HFF-Myc (cell line): ENCODE data around the gene PEX26.
"Not testable (repeated sequence)": the region's sequence is repeated elsewhere in the genome, so short reads cannot be mapped to it uniquely, and the experiment has no call there.

Experiments used
- DNase-seq: peaks from one replicate; pipeline ENCODE4 v3.0.0-alpha.2; 2011; ENCODE audit warnings: low read depth; ENCODE audit errors: extremely low read depth
- H3K4me3 ChIP-seq: replicated peaks from 2 replicates; pipeline ENCODE4 v1.5.1; 2011; ENCODE audit warnings: low read depth, mild to moderate bottlenecking, control low read depth, low read length
- CTCF ChIP-seq: IDR thresholded peaks from 2 replicates; pipeline ENCODE4 v1.5.1; 2012; ENCODE audit warnings: mild to moderate bottlenecking, low read depth, low read length, control low read depth; ENCODE audit errors: missing control alignments

Gene PEX26

GRCh38 chr22:18130699-18131429 lies 53.1 kb downstream of the PEX26 start:
- no peak for TF ChIP-seq CTCF
- H3K4me3 ChIP-seq, result no peak overlapping the region
- DNase-seq, result no peak

GRCh38 chr22:18133452-18133851 lies 55.7 kb downstream of the PEX26 start:
- TF ChIP-seq CTCF, result no peak
- H3K4me3 ChIP-seq, result no peak overlapping the region
- no peak for DNase-seq

GRCh38 chr22:18136563-18137320 lies 59.0 kb downstream of the PEX26 start:
- TF ChIP-seq CTCF, result no peak
- DNase-seq, result no peak
- no peak overlapping the region for H3K4me3 ChIP-seq

- H3K4me3 ChIP-seq, DNase-seq: not testable (repeated sequence)
Measured at GRCh38 chr22:18141004-18141403, 63.2 kb downstream of the PEX26 start.

GRCh38 chr22:18144105-18144504 lies 66.3 kb downstream of the PEX26 start:
- no peak for TF ChIP-seq CTCF
- H3K4me3 ChIP-seq, result no peak overlapping the region
- DNase-seq, result no peak

GRCh38 chr22:18145676-18146388 lies 68.0 kb downstream of the PEX26 start:
- TF ChIP-seq CTCF, result no peak
- H3K4me3 ChIP-seq, result no peak overlapping the region

GRCh38 chr22:18146389-18146753 lies 68.6 kb downstream of the PEX26 start:
- no peak for TF ChIP-seq CTCF
- no peak for DNase-seq
- no peak overlapping the region for H3K4me3 ChIP-seq

More at GRCh38 chr22:18145676-18146388, 68.0 kb downstream of the PEX26 start:
- no peak for DNase-seq
